OCI-LY1 (cell line): ENCODE results near the gene CFL1.

Source experiments
- H2AFZ ChIP-seq: fragments of 200-600 bp; sonication (generic), shearing (Covaris generic); 2 replicates; pipeline ENCODE4 v1.6.0; 2014; ENCODE audit warnings: antibody characterized with exemption, mild to moderate bottlenecking, low read length
- H3F3A ChIP-seq: fragments of 200-600 bp; sonication (generic), shearing (Covaris generic); 2 replicates; pipeline ENCODE4 v1.6.0; 2014; ENCODE audit warnings: mild to moderate bottlenecking, antibody characterized with exemption, low read length, moderate library complexity; ENCODE audit not compliant: insufficient read depth
- H3K27ac ChIP-seq: fragments of 200-600 bp; sonication (generic); 2 replicates; pipeline ENCODE4 v1.5.1; 2014; ENCODE audit warnings: low read length, mixed run types, mild to moderate bottlenecking, low read depth; ENCODE audit not compliant: poor library complexity, severe bottlenecking
- H3K27me3 ChIP-seq: fragments of 200-600 bp; sonication (generic); 2 replicates; pipeline ENCODE4 v1.6.0; 2014; ENCODE audit warnings: antibody characterized with exemption, mild to moderate bottlenecking, low read length, moderate library complexity; ENCODE audit not compliant: insufficient read depth
- H3K36me3 ChIP-seq: fragments of 200-600 bp; sonication (generic); 2 replicates; pipeline ENCODE4 v1.6.1; 2014; ENCODE audit warnings: mild to moderate bottlenecking, antibody characterized with exemption, low read length, moderate library complexity, mixed read lengths; ENCODE audit not compliant: insufficient read depth
- H3K4me1 ChIP-seq: fragments of 200-600 bp; sonication (generic); 2 replicates; pipeline ENCODE4 v1.5.1; 2014; ENCODE audit warnings: mild to moderate bottlenecking, low read length, moderate library complexity; ENCODE audit not compliant: insufficient read depth, severe bottlenecking
- H3K4me2 ChIP-seq: fragments of 200-600 bp; sonication (generic), shearing (Covaris generic); 2 replicates; pipeline ENCODE4 v1.6.1; 2014; ENCODE audit warnings: low read length
- H3K4me3 ChIP-seq: fragments of 200-600 bp; sonication (generic); 2 replicates; pipeline ENCODE4 v1.5.1; 2014; ENCODE audit warnings: low read length, low read depth, mild to moderate bottlenecking, mixed read lengths; ENCODE audit not compliant: poor library complexity, severe bottlenecking
- H3K79me2 ChIP-seq: fragments of 200-600 bp; shearing (Covaris generic); 2 replicates; pipeline ENCODE4 v1.6.1; 2016; ENCODE audit warnings: mixed run types, low read length, mixed read lengths; ENCODE audit not compliant: insufficient read depth
- H3K9ac ChIP-seq: fragments of 200-600 bp; sonication (generic), shearing (Covaris generic); 2 replicates; pipeline ENCODE4 v1.6.1; 2014; ENCODE audit warnings: mild to moderate bottlenecking, low read length, mixed read lengths
- H3K9me2 ChIP-seq: fragments of 200-600 bp; sonication (generic), shearing (Covaris generic); 2 replicates; pipeline ENCODE4 v1.6.1; 2014; ENCODE audit warnings: low read depth, mild to moderate bottlenecking, low read length, mixed read lengths
- H3K9me3 ChIP-seq: fragments of 200-600 bp; shearing (Covaris generic); 2 replicates; pipeline ENCODE4 v1.6.1; 2014; ENCODE audit warnings: low read length, mixed read lengths
- H4K20me1 ChIP-seq: fragments of 200-600 bp; sonication (generic), shearing (Covaris generic); 2 replicates; pipeline ENCODE4 v1.6.0; 2016; ENCODE audit warnings: mild to moderate bottlenecking, low read length; ENCODE audit not compliant: insufficient read depth
- EZH2 ChIP-seq: fragments of 200-600 bp; sonication (generic), shearing (Covaris generic); IDR thresholded peaks from 2 replicates; pipeline ENCODE4 v1.8.0; 2017; ENCODE audit warnings: borderline replicate concordance, mixed run types, mild to moderate bottlenecking, antibody characterized with exemption, low read length, moderate library complexity, mixed read lengths
- TF ChIP-seq, protein P1 (sequence below): fragments of 200-600 bp; sonication (generic), shearing (Covaris generic); IDR thresholded peaks from 2 replicates; pipeline ENCODE4 v1.5.1; 2017; ENCODE audit warnings: mild to moderate bottlenecking, antibody characterized with exemption, low read length, moderate library complexity, mixed read lengths

Gene CFL1

DNA sequence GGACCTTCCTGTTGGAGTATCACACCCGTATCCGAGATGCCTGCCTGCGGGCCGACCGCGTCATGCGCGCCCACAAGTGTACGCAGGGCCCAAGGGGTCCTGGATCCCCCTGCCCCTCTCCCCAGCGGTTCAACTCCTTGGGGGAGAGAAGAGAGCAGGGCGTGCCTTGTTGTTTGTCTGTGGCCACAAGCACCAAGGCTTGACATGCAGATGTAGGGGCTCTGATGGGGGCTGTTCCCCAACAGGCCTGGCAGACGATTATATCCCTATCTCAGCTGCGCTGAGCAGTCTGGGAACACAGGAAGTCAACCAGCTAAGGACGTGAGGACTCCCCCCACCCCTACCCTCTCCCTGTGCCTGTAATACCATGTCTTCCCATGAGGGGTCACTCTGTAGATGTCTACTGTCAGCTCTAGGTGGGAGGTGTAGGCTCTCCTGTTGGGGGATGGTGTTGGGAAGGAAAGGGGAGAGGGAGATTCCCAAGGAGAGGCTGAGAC is 6.8 kb downstream of the CFL1 start:
- Histone ChIP-seq H3K9ac (no peak overlapping the region), H3K36me3 (peaks cover 52% of the 10 kb centered on the region), H3K27me3 (no peaks in the 10 kb centered on the region), H3F3A (no peaks in the 10 kb centered on the region), H3K4me1 (peaks cover 1% of the 10 kb centered on the region), H3K4me2 (no peak overlapping the region), H3K4me3 (no peak overlapping the region), H3K27ac (no peak overlapping the region), H3K9me3 (no peaks in the 10 kb centered on the region), H2AFZ (no peak overlapping the region), H3K79me2 (peaks cover 3% of the 10 kb centered on the region), H3K9me2 (no peaks in the 10 kb centered on the region), H4K20me1 (no peaks in the 10 kb centered on the region; the same call in 1 of the 2 replicates)
- no peak for TF ChIP-seq EZH2
- TF ChIP-seq, protein P1, sequence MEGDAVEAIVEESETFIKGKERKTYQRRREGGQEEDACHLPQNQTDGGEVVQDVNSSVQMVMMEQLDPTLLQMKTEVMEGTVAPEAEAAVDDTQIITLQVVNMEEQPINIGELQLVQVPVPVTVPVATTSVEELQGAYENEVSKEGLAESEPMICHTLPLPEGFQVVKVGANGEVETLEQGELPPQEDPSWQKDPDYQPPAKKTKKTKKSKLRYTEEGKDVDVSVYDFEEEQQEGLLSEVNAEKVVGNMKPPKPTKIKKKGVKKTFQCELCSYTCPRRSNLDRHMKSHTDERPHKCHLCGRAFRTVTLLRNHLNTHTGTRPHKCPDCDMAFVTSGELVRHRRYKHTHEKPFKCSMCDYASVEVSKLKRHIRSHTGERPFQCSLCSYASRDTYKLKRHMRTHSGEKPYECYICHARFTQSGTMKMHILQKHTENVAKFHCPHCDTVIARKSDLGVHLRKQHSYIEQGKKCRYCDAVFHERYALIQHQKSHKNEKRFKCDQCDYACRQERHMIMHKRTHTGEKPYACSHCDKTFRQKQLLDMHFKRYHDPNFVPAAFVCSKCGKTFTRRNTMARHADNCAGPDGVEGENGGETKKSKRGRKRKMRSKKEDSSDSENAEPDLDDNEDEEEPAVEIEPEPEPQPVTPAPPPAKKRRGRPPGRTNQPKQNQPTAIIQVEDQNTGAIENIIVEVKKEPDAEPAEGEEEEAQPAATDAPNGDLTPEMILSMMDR = peak; percentile 66

DNA sequence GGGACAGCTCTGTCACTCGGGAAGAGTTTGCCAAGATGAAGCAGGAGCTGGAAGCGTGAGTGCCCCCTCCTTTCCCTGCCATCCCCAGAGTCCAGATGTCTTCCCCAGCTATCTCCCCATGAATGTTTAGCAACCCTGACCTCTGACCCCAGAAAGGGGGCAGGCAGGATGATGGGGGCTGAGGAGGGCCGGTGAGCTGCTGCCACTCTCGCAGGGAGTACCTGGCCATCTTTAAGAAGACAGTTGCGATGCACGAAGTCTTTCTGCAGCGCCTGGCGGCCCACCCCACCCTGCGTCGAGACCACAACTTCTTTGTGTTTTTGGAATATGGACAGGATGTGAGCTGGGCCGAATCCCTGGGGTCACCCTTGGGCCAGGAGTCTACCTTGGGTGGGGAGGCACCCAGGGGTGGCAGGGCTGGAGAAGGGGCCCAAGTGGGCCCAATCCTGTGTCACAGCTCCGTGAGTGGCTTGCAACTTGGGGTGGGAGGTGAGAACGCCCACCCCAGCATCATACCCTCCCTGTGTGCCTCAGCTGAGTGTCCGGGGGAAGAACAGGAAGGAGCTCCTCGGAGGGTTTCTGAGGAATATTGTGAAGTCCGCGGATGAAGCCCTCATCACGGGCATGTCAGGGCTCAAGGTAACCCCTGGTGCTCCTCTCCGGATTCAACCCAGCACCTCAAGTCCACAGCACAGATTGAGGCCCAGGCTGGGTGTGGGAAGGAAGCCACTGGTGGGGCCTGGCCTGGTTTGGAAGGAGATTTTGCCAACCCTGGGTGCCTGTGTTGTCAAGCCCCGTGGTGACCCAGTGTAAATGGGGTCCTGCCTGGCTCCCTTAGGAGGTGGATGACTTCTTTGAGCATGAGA is 7.5 kb downstream of the CFL1 start:
- no peaks in the 10 kb centered on the region for H3K9me3 ChIP-seq
- H3K4me2 ChIP-seq = no peak overlapping the region
- H3K36me3 ChIP-seq = peaks cover 46% of the 10 kb centered on the region
- H3K4me1 ChIP-seq = no peaks in the 10 kb centered on the region
- H3K27ac ChIP-seq = no peak overlapping the region
- H3K9ac ChIP-seq = no peak overlapping the region
- H3K4me3 ChIP-seq = no peak overlapping the region
- H3F3A ChIP-seq = no peaks in the 10 kb centered on the region
- no peak for TF ChIP-seq EZH2
- TF ChIP-seq, protein P1 = no peak
- H2AFZ ChIP-seq = no peak overlapping the region
- no peaks in the 10 kb centered on the region for H3K9me2 ChIP-seq
- H4K20me1 ChIP-seq = no peaks in the 10 kb centered on the region; the same call in 1 of the 2 replicates
- H3K79me2 ChIP-seq = no peaks in the 10 kb centered on the region
- no peaks in the 10 kb centered on the region for H3K27me3 ChIP-seq

DNA sequence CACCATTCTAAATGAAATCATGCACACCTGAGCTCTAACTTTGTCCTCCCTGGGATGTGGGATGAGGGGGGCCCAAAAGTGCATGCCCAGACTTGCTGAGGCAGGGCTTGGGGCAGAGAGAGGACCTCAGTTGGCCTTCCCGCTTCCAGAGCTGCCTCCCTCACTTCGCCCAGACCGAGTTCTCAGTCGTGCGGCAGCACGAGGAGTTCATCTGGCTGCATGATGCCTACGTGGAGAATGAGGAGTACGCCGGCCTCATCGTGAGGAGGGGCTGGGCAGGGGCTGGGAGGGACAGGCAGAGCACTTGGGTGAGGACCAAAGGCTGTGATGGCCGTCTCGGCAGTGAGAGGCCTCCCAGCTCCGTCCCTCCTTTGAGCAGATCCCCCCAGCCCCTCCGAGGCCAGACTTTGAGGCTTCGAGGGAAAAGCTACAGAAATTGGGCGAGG is 8.2 kb downstream of the CFL1 start:
- Histone ChIP-seq H4K20me1 (no peaks in the 10 kb centered on the region; the same call in 1 of the 2 replicates), H3K4me1 (no peaks in the 10 kb centered on the region), H2AFZ (no peak overlapping the region), H3K9me2 (no peaks in the 10 kb centered on the region), H3K9ac (no peak overlapping the region), H3K4me2 (no peak overlapping the region), H3K79me2 (no peaks in the 10 kb centered on the region), H3F3A (no peaks in the 10 kb centered on the region), H3K27me3 (no peaks in the 10 kb centered on the region), H3K36me3 (peaks cover 39% of the 10 kb centered on the region), H3K9me3 (no peaks in the 10 kb centered on the region), H3K27ac (no peak overlapping the region), H3K4me3 (no peak overlapping the region)
- TF ChIP-seq, protein P1 = no peak
- no peak for TF ChIP-seq EZH2
